ENCODE data around the gene DZIP1L. TPM values are rescaled to one million over a fixed set of nuclear protein-coding genes. Genes with fewer than 3 reads are reported as not detected.

The DZIP1L gene
- total RNA-seq, 1 experiment from 2014 or later: 15.3 TPM

GRCh38 chr3:138047596-138048158, 67.7 kb downstream of the DZIP1L start (continued):
- no peak for TF ChIP-seq PREB (CRISPR knock-in tag; IDR thresholded peaks at IDR 0.05; ENCODE audit: borderline replicate concordance)
- no peak for TF ChIP-seq ATF6 (CRISPR knock-in tag; IDR thresholded peaks at IDR 0.05)

GRCh38 chr3:138046955-138047354, 68.5 kb downstream of the DZIP1L start:
- H3K9me3 Mint-ChIP-seq: no peaks in the 10 kb centered on the region
- CTCF ChIA-PET: interaction anchor here (0.9 to 1.5 kb wide), 7 partner anchors 13 to 1033 kb away, joined by 3 to 6 read pairs (median 3); partner anchors contain the start of gene DZIP1L

GRCh38 chr3:138046085-138046484, 69.3 kb downstream of the DZIP1L start:
- DNase-seq (ENCODE audit: low spot score): no peak
- peaks cover 18% of the 10 kb centered on the region for H3K4me1 Mint-ChIP-seq
- no peak overlapping the region for H3K4me3 Mint-ChIP-seq
- POLR2A ChIA-PET: no interaction called here
- no peaks in the 10 kb centered on the region for H3K27me3 Mint-ChIP-seq (ENCODE audit: low read depth)
- H3K27ac Mint-ChIP-seq: no peak overlapping the region
- H3K9me3 Mint-ChIP-seq: no peaks in the 10 kb centered on the region
- no peaks in the 10 kb centered on the region for H3K36me3 Mint-ChIP-seq
- CTCF ChIA-PET: no interaction called here
- TF ChIP-seq MXD4 (CRISPR knock-in tag; IDR thresholded peaks at IDR 0.05; ENCODE audit: borderline replicate concordance) (no peak), OVOL2 (CRISPR knock-in tag; IDR thresholded peaks at IDR 0.05; ENCODE audit: borderline replicate concordance) (no peak), SP1 (CRISPR knock-in tag; conservative IDR thresholded peaks at IDR 0.05) (no peak), ZNF425 (CRISPR knock-in tag; conservative IDR thresholded peaks at IDR 0.05) (no peak)
- ATAC-seq: no peak

More at GRCh38 chr3:138046955-138047354, 68.5 kb downstream of the DZIP1L start:
- H3K36me3 Mint-ChIP-seq: no peaks in the 10 kb centered on the region
- H3K27ac Mint-ChIP-seq: no peak overlapping the region
- peaks cover 18% of the 10 kb centered on the region for H3K4me1 Mint-ChIP-seq
- POLR2A ChIA-PET: no interaction called here
- DNase-seq (ENCODE audit: low spot score) (no peak), ATAC-seq (peak; percentile 60; the same call in 1 of the 2 replicates)
- no peak for TF ChIP-seq CDX4 (CRISPR knock-in tag; IDR thresholded peaks at IDR 0.05; ENCODE audit: borderline replicate concordance)
- TF ChIP-seq ERG (CRISPR knock-in tag; IDR thresholded peaks at IDR 0.05): no peak
- TF ChIP-seq ETV6 (CRISPR knock-in tag; IDR thresholded peaks at IDR 0.05): no peak
- no peak for TF ChIP-seq TCF7 (CRISPR knock-in tag; IDR thresholded peaks at IDR 0.05; ENCODE audit: low read depth)
- TF ChIP-seq NFYB (CRISPR knock-in tag; conservative IDR thresholded peaks at IDR 0.05; ENCODE audit: low read depth): no peak
- no peak for TF ChIP-seq E2F5 (CRISPR knock-in tag; IDR thresholded peaks at IDR 0.05)
- TF ChIP-seq ATF3 (CRISPR knock-in tag; conservative IDR thresholded peaks at IDR 0.05): no peak
- no peak for TF ChIP-seq FOXJ3 (CRISPR knock-in tag; IDR thresholded peaks at IDR 0.05; ENCODE audit: borderline replicate concordance)
- no peaks in the 10 kb centered on the region for H3K27me3 Mint-ChIP-seq (ENCODE audit: low read depth)
- H3K4me3 Mint-ChIP-seq: no peak overlapping the region
